ENCODE measurements around the gene KCTD5. TPM values are rescaled to one million over a fixed set of nuclear protein-coding genes. Genes with fewer than 3 reads are reported as not detected.

Gene KCTD5
- total and polyA plus RNA-seq, 2 experiments from 2014 or later: 31.5 to 32.2 TPM

GRCh38 chr16:2745116-2745890 is 63.0 kb downstream of the KCTD5 start:
- TF ChIP-seq EZH2phosphoT487 (IDR thresholded peaks at IDR 0.05; ENCODE audit: low read depth, severe bottlenecking, unreplicated experiment) (no peak), CTCF (IDR thresholded peaks at IDR 0.05; ENCODE audit: poor library complexity) (no peak), EZH2 (IDR thresholded peaks at IDR 0.05; ENCODE audit: borderline replicate concordance) (no peak)
- H2AFZ ChIP-seq: no peak overlapping the region
- DNase-seq (ENCODE audit: low spot score): no peak

GRCh38 chr16:2745961-2746360 is 63.6 kb downstream of the KCTD5 start:
- Histone ChIP-seq H2AFZ (no peak overlapping the region), H3K79me2 (peaks cover 9% of the 10 kb centered on the region), H3K4me3 (no peak overlapping the region), H3K36me3 (replicated peaks; ENCODE audit: insufficient read depth, low read depth) (no peaks in the 10 kb centered on the region), H3K9me2 (replicated peaks; ENCODE audit: insufficient read depth) (no peaks in the 10 kb centered on the region), H3K9me3 (ENCODE audit: low read depth) (no peaks in the 10 kb centered on the region), H3K27ac (no peak overlapping the region), H3K4me2 (no peak overlapping the region), H4K20me1 (ENCODE audit: insufficient read depth, poor library complexity, severe bottlenecking) (no peaks in the 10 kb centered on the region), H3K4me1 (ENCODE audit: insufficient read depth) (no peaks in the 10 kb centered on the region), H3K27me3 (no peaks in the 10 kb centered on the region)
- 91% methylated on average over 9 of the region's 9 CpGs for WGBS (ENCODE audit: low lambda C conversion rate, missing lambda C conversion rate)
- TF ChIP-seq EZH2 (IDR thresholded peaks at IDR 0.05; ENCODE audit: borderline replicate concordance): no peak
- no peak for TF ChIP-seq CTCF (IDR thresholded peaks at IDR 0.05; ENCODE audit: poor library complexity)
- no peak for TF ChIP-seq EZH2phosphoT487 (IDR thresholded peaks at IDR 0.05; ENCODE audit: low read depth, severe bottlenecking, unreplicated experiment)
- no peak for DNase-seq (ENCODE audit: low spot score)

More at GRCh38 chr16:2745116-2745890, 63.0 kb downstream of the KCTD5 start:
- no peak overlapping the region for H3K4me3 ChIP-seq
- 83% methylated on average over 15 of the region's 15 CpGs for WGBS (ENCODE audit: low lambda C conversion rate, missing lambda C conversion rate)
- no peak overlapping the region for H3K4me2 ChIP-seq
- no peaks in the 10 kb centered on the region for H4K20me1 ChIP-seq (ENCODE audit: insufficient read depth, poor library complexity, severe bottlenecking)
- no peaks in the 10 kb centered on the region for H3K27me3 ChIP-seq
- no peaks in the 10 kb centered on the region for H3K9me2 ChIP-seq (replicated peaks; ENCODE audit: insufficient read depth)
- H3K4me1 ChIP-seq (ENCODE audit: insufficient read depth): no peaks in the 10 kb centered on the region
- no peak overlapping the region for H3K27ac ChIP-seq
- H3K79me2 ChIP-seq: peaks cover 2% of the 10 kb centered on the region
- H3K9me3 ChIP-seq (ENCODE audit: low read depth): no peaks in the 10 kb centered on the region
- H3K36me3 ChIP-seq (replicated peaks; ENCODE audit: insufficient read depth, low read depth): no peaks in the 10 kb centered on the region

- peaks cover 26% of the 10 kb centered on the region for H3K79me2 ChIP-seq
- WGBS (ENCODE audit: low lambda C conversion rate, missing lambda C conversion rate): 93% methylated on average over 7 of the region's 7 CpGs
- no peaks in the 10 kb centered on the region for H3K9me2 ChIP-seq (replicated peaks; ENCODE audit: insufficient read depth)
- no peaks in the 10 kb centered on the region for H3K9me3 ChIP-seq (ENCODE audit: low read depth)
- no peak overlapping the region for H3K4me3 ChIP-seq
- TF ChIP-seq EZH2phosphoT487 (IDR thresholded peaks at IDR 0.05; ENCODE audit: low read depth, severe bottlenecking, unreplicated experiment) (no peak), CTCF (IDR thresholded peaks at IDR 0.05; ENCODE audit: poor library complexity) (no peak), EZH2 (IDR thresholded peaks at IDR 0.05; ENCODE audit: borderline replicate concordance) (no peak)
- H3K36me3 ChIP-seq (replicated peaks; ENCODE audit: insufficient read depth, low read depth): no peaks in the 10 kb centered on the region
- peaks cover 10% of the 10 kb centered on the region for H4K20me1 ChIP-seq (ENCODE audit: insufficient read depth, poor library complexity, severe bottlenecking)
- H3K4me1 ChIP-seq (ENCODE audit: insufficient read depth): peaks cover 8% of the 10 kb centered on the region
- H3K4me2 ChIP-seq: no peak overlapping the region
- H3K27ac ChIP-seq: no peak overlapping the region
- no peak for DNase-seq (ENCODE audit: low spot score)
- H2AFZ ChIP-seq: no peak overlapping the region
- H3K27me3 ChIP-seq: no peaks in the 10 kb centered on the region
These were observed 66.6 kb downstream of the KCTD5 start for GRCh38 chr16:2748757-2749455.

Data from hepatocyte (in vitro differentiated cells).